Measurements from ENCODE around the gene GALNT17. TPM values are rescaled to one million over a fixed set of nuclear protein-coding genes. Genes with fewer than 3 reads are reported as not detected.

GALNT17 gene
- total RNA-seq, 1 donor from 2014 or later, result not detected

- no peak for TF ChIP-seq CTCF (IDR thresholded peaks at IDR 0.05; ENCODE audit: insufficient read depth, low read length, severe bottlenecking)
- DNase-seq (ENCODE audit: low read depth) (no peak), FAIRE-seq (no peak)
- H3K27me3 ChIP-seq (ENCODE audit: control insufficient read depth, insufficient read depth, low read length), result no peaks in the 10 kb centered on the region
- H3K4me3 ChIP-seq (ENCODE audit: low read depth, low read length), result no peak overlapping the region
- no peaks in the 10 kb centered on the region for H3K36me3 ChIP-seq (ENCODE audit: control insufficient read depth, insufficient read depth, low read length)
Measured at GRCh38 chr7:71278257-71278656, 146.3 kb downstream of the GALNT17 start.

GRCh38 chr7:71281261-71281660 lies 149.3 kb downstream of the GALNT17 start:
- Histone ChIP-seq H3K4me3 (ENCODE audit: low read depth, low read length) (no peak overlapping the region), H3K36me3 (ENCODE audit: control insufficient read depth, insufficient read depth, low read length) (no peaks in the 10 kb centered on the region), H3K27me3 (ENCODE audit: control insufficient read depth, insufficient read depth, low read length) (no peaks in the 10 kb centered on the region)
- no peak for DNase-seq (ENCODE audit: low read depth)
- FAIRE-seq, result no peak
- TF ChIP-seq CTCF (IDR thresholded peaks at IDR 0.05; ENCODE audit: insufficient read depth, low read length, severe bottlenecking), result no peak

- Histone ChIP-seq H3K36me3 (ENCODE audit: control insufficient read depth, insufficient read depth, low read length) (no peaks in the 10 kb centered on the region), H3K4me3 (ENCODE audit: low read depth, low read length) (no peak overlapping the region), H3K27me3 (ENCODE audit: control insufficient read depth, insufficient read depth, low read length) (no peaks in the 10 kb centered on the region)
- no peak for FAIRE-seq
- no peak for TF ChIP-seq CTCF (IDR thresholded peaks at IDR 0.05; ENCODE audit: insufficient read depth, low read length, severe bottlenecking)
- DNase-seq (ENCODE audit: low read depth), result no peak
Measured at GRCh38 chr7:71283802-71284201, 151.9 kb downstream of the GALNT17 start.

GRCh38 chr7:71285571-71286145 lies 153.7 kb downstream of the GALNT17 start:
- Histone ChIP-seq H3K27me3 (ENCODE audit: control insufficient read depth, insufficient read depth, low read length) (no peaks in the 10 kb centered on the region), H3K36me3 (ENCODE audit: control insufficient read depth, insufficient read depth, low read length) (no peaks in the 10 kb centered on the region), H3K4me3 (ENCODE audit: low read depth, low read length) (no peak overlapping the region)
- TF ChIP-seq CTCF (IDR thresholded peaks at IDR 0.05; ENCODE audit: insufficient read depth, low read length, severe bottlenecking), result no peak
- no peak for FAIRE-seq
- DNase-seq (ENCODE audit: low read depth), result no peak

- TF ChIP-seq CTCF (IDR thresholded peaks at IDR 0.05; ENCODE audit: insufficient read depth, low read length, severe bottlenecking), result no peak
- DNase-seq (ENCODE audit: low read depth), result no peak
- Histone ChIP-seq H3K27me3 (ENCODE audit: control insufficient read depth, insufficient read depth, low read length) (no peaks in the 10 kb centered on the region), H3K4me3 (ENCODE audit: low read depth, low read length) (no peak overlapping the region), H3K36me3 (ENCODE audit: control insufficient read depth, insufficient read depth, low read length) (no peaks in the 10 kb centered on the region)
- no peak for FAIRE-seq
Measured at GRCh38 chr7:71286336-71286735, 154.4 kb downstream of the GALNT17 start.

- no peaks in the 10 kb centered on the region for H3K27me3 ChIP-seq (ENCODE audit: control insufficient read depth, insufficient read depth, low read length)
- FAIRE-seq (no peak), DNase-seq (ENCODE audit: low read depth) (no peak)
- H3K4me3 ChIP-seq (ENCODE audit: low read depth, low read length), result no peak overlapping the region
- no peaks in the 10 kb centered on the region for H3K36me3 ChIP-seq (ENCODE audit: control insufficient read depth, insufficient read depth, low read length)
- no peak for TF ChIP-seq CTCF (IDR thresholded peaks at IDR 0.05; ENCODE audit: insufficient read depth, low read length, severe bottlenecking)
Measured at GRCh38 chr7:71286924-71287323, 155.0 kb downstream of the GALNT17 start.

All from bronchial epithelial cell (primary cell).